GM23338 (cell line): ENCODE data around the gene SLCO3A1. TPM values are rescaled to one million over a fixed set of nuclear protein-coding genes. Genes with fewer than 3 reads are reported as not detected.

Source experiments
- ATAC-seq: fragments of 200-7000 bp; cut with Tn5 transposase; 3 replicates; pipeline ENCODE4 v1.9.1; 2020
- DNase-seq: peaks from one replicate; pipeline ENCODE4 v3.0.0-alpha.2; 2015; ENCODE audit warnings: low spot score
- H2AFZ ChIP-seq: fragments of 200-600 bp; sonication (generic); 2 replicates; pipeline ENCODE4 v1.8.0; 2016; ENCODE audit warnings: antibody characterized with exemption, mild to moderate bottlenecking, moderate library complexity
- H3F3A ChIP-seq: fragments of 200-600 bp; sonication (generic); replicated peaks from 2 replicates; pipeline ENCODE4 v1.8.0; 2017; ENCODE audit warnings: antibody characterized with exemption, mixed run types, low read depth
- H3K27ac ChIP-seq: fragments of 200-600 bp; sonication (generic); 2 replicates; pipeline ENCODE4 v1.6.1; 2016; ENCODE audit warnings: low read depth
- H3K27me3 ChIP-seq: fragments of 200-600 bp; sonication (generic); 2 replicates; pipeline ENCODE4 v1.8.0; 2016; ENCODE audit warnings: mild to moderate bottlenecking, mixed run types, moderate library complexity; ENCODE audit not compliant: insufficient read depth
- H3K36me3 ChIP-seq: fragments of 200-600 bp; sonication (generic); 2 replicates; pipeline ENCODE4 v1.8.0; 2016; ENCODE audit warnings: mild to moderate bottlenecking; ENCODE audit not compliant: insufficient read depth
- H3K4me1 ChIP-seq: fragments of 200-600 bp; sonication (generic); 2 replicates; pipeline ENCODE4 v1.8.0; 2016; ENCODE audit warnings: mild to moderate bottlenecking, moderate library complexity; ENCODE audit not compliant: insufficient read depth
- H3K4me2 ChIP-seq: fragments of 200-600 bp; sonication (generic); 2 replicates; pipeline ENCODE4 v1.7.1; 2017; ENCODE audit warnings: mixed run types
- H3K4me3 ChIP-seq: fragments of 200-600 bp; sonication (generic); 2 replicates; pipeline ENCODE4 v1.6.1; 2016; ENCODE audit warnings: mixed run types
- H3K79me2 ChIP-seq: fragments of 200-600 bp; sonication (generic); replicated peaks from 2 replicates; pipeline ENCODE4 v1.8.0; 2017; ENCODE audit warnings: mild to moderate bottlenecking; ENCODE audit not compliant: insufficient read depth
- H3K9me2 ChIP-seq: fragments of 200-600 bp; sonication (generic); 2 replicates; pipeline ENCODE4 v1.8.0; 2017; ENCODE audit not compliant: insufficient read depth
- H4K20me1 ChIP-seq: fragments of 200-600 bp; sonication (generic); replicated peaks from 2 replicates; pipeline ENCODE4 v1.8.0; 2017; ENCODE audit warnings: mild to moderate bottlenecking; ENCODE audit not compliant: insufficient read depth
- H3K27ac Mint-ChIP-seq: 2 replicates; pipeline ENCODE4 v1.8.0; 2020; ENCODE audit warnings: inconsistent platforms, mild to moderate bottlenecking, moderate library complexity, mixed read lengths
- H3K27me3 Mint-ChIP-seq: 3 replicates; pipeline ENCODE4 v1.8.0; 2022; ENCODE audit warnings: low read depth, mild to moderate bottlenecking, moderate library complexity, mixed read lengths, inconsistent platforms; ENCODE audit not compliant: insufficient read depth, poor library complexity
- H3K36me3 Mint-ChIP-seq: 3 replicates; pipeline ENCODE4 v1.8.0; 2021; ENCODE audit warnings: low read depth, mild to moderate bottlenecking, inconsistent platforms, moderate library complexity, mixed read lengths
- H3K4me1 Mint-ChIP-seq: 3 replicates; pipeline ENCODE4 v1.8.0; 2020; ENCODE audit warnings: mild to moderate bottlenecking, inconsistent platforms, mixed read lengths
- H3K4me3 Mint-ChIP-seq: 3 replicates; pipeline ENCODE4 v1.8.0; 2021; ENCODE audit warnings: moderate library complexity, mild to moderate bottlenecking, inconsistent platforms, mixed read lengths
- H3K9me3 Mint-ChIP-seq: 3 replicates; pipeline ENCODE4 v1.8.0; 2020; ENCODE audit warnings: moderate library complexity, mild to moderate bottlenecking, inconsistent platforms, mixed read lengths
- CREB1 ChIP-seq: fragments of 250-450 bp; sonication (Bioruptor Pico); IDR thresholded peaks from 2 replicates; pipeline ENCODE4 v1.5.0; 2020; ENCODE audit warnings: low read depth, mild to moderate bottlenecking, moderate library complexity
- CTCF ChIP-seq, 2 experiments: fragments of 200-600 bp in 1 of 2; sonication (generic) in 1 of 2; conservative IDR thresholded peaks; 2 replicates each; pipeline versions ENCODE4 v1.5.1 to v1.6.1; 2016 to 2017; ENCODE audit warnings: antibody characterized with exemption in 2 of 2, low read depth in 2 of 2, mild to moderate bottlenecking in 2 of 2, moderate library complexity in 1 of 2
- ETS1 ChIP-seq: IDR thresholded peaks from 2 replicates; pipeline ENCODE4 v1.6.1; 2016; ENCODE audit warnings: antibody characterized with exemption
- EZH2 ChIP-seq: fragments of 200-600 bp; sonication (generic); IDR thresholded peaks from one replicate; pipeline ENCODE4 v1.8.0; 2017; ENCODE audit warnings: antibody characterized with exemption, mild to moderate bottlenecking, low read depth; ENCODE audit not compliant: unreplicated experiment
- EZH2phosphoT487 ChIP-seq: fragments of 200-600 bp; sonication (generic); IDR thresholded peaks from one replicate; pipeline ENCODE4 v1.8.1; 2018; ENCODE audit warnings: antibody characterized with exemption; ENCODE audit not compliant: unreplicated experiment
- JUNB ChIP-seq: IDR thresholded peaks from one replicate; pipeline ENCODE4 v1.6.1; 2016; ENCODE audit warnings: antibody characterized with exemption; ENCODE audit not compliant: unreplicated experiment
- NANOG ChIP-seq: IDR thresholded peaks from 2 replicates; pipeline ENCODE4 v1.6.1; 2016; ENCODE audit warnings: antibody characterized with exemption, borderline replicate concordance
- POLR2AphosphoS5 ChIP-seq: IDR thresholded peaks from 2 replicates; pipeline ENCODE4 v1.6.1; 2016; ENCODE audit warnings: antibody characterized with exemption, low read depth
- REST ChIP-seq: IDR thresholded peaks from one replicate; pipeline ENCODE4 v1.6.1; 2018; ENCODE audit warnings: antibody characterized with exemption; ENCODE audit not compliant: unreplicated experiment
- STAT1 ChIP-seq: IDR thresholded peaks from one replicate; pipeline ENCODE4 v1.6.1; 2016; ENCODE audit warnings: antibody characterized with exemption; ENCODE audit not compliant: unreplicated experiment
- ZNF114 ChIP-seq: fragments of 250-450 bp; sonication (Bioruptor Pico); IDR thresholded peaks from 2 replicates; pipeline ENCODE4 v1.5.0; 2020; ENCODE audit warnings: mild to moderate bottlenecking, moderate library complexity
- ZNF331 ChIP-seq: fragments of 250-450 bp; sonication (Bioruptor Pico); IDR thresholded peaks from 2 replicates; pipeline ENCODE4 v1.5.0; 2020; ENCODE audit warnings: low read depth, mild to moderate bottlenecking, moderate library complexity
- ZNF462 ChIP-seq: fragments of 250-450 bp; sonication (Bioruptor Pico); IDR thresholded peaks from 2 replicates; pipeline ENCODE4 v1.5.0; 2020; ENCODE audit warnings: mild to moderate bottlenecking, moderate library complexity
- polyA plus RNA-seq: library from polyadenylated mRNA; unstranded; fragments of >200 nt; fragmentation: Nextera tagmentation; extraction: Ambion mirVana; gene quantifications from 2 replicates; pipeline ENCODE4 v1.2.1, GENCODE V29; 2016
- total RNA-seq: library from RNA; depleted of rRNA; stranded (reverse); fragments of >200 nt; shearing (Covaris generic); gene quantifications from 2 replicates; pipeline ENCODE4 v1.2.3, GENCODE V29; 2014

Gene SLCO3A1
- total and polyA plus RNA-seq, 2 experiments from 2014 or later: 7.3 to 9.4 TPM

GRCh38 chr15:91961357-91961756, 107.8 kb downstream of the SLCO3A1 start:
- Mint-ChIP-seq H3K4me3 (no peak overlapping the region), H3K36me3 (peaks cover 8% of the 10 kb centered on the region), H3K27ac (no peak overlapping the region), H3K27me3 (peaks cover 2% of the 10 kb centered on the region), H3K4me1 (peaks cover 12% of the 10 kb centered on the region), H3K9me3 (peaks cover 3% of the 10 kb centered on the region; the same call in 2 of the 3 replicates)
- no peak overlapping the region for H3K4me3 ChIP-seq
- ATAC-seq (no peak), DNase-seq (no peak)
- H3K27ac ChIP-seq: no peak overlapping the region
- peaks cover 3% of the 10 kb centered on the region for H3K4me1 ChIP-seq
- no peak overlapping the region for H2AFZ ChIP-seq
- TF ChIP-seq NANOG: no peak
- no peak for TF ChIP-seq ZNF114
- TF ChIP-seq ZNF331: no peak
- TF ChIP-seq STAT1: no peak
- TF ChIP-seq EZH2: no peak
- TF ChIP-seq ETS1: no peak
- no peak for TF ChIP-seq JUNB
- no peak for TF ChIP-seq ZNF462 (CRISPR knock-in tag)
- TF ChIP-seq CREB1 (CRISPR knock-in tag): no peak
- TF ChIP-seq EZH2phosphoT487: no peak
- TF ChIP-seq REST: no peak
- no peak for TF ChIP-seq POLR2AphosphoS5
- TF ChIP-seq CTCF (conservative IDR thresholded peaks at IDR 0.05; ENCODE audit: low read depth in 2 of 2): no peak
- H3K4me2 ChIP-seq: no peak overlapping the region
- no peaks in the 10 kb centered on the region for H3K9me2 ChIP-seq
- no peaks in the 10 kb centered on the region for H3F3A ChIP-seq
- H3K36me3 ChIP-seq: 0 out of 2 replicates have a peak, but pooled peaks cover 3% of the 10 kb centered on the region
- H3K79me2 ChIP-seq: peaks cover 10% of the 10 kb centered on the region
- no peaks in the 10 kb centered on the region for H3K27me3 ChIP-seq
- H4K20me1 ChIP-seq: no peaks in the 10 kb centered on the region
